Stimulated activated naive CD4-positive, alpha-beta T cell (primary cell): ENCODE data around the gene GCK.
A peak's percentile ranks its signal among the peaks of the same experiment; 100 is the strongest.
"Not testable (repeated sequence)": the region's sequence is repeated elsewhere in the genome, so short reads cannot be mapped to it uniquely, and the experiment has no call there.

Experiments used
- DNase-seq, 6 experiments: peaks; one replicate each; lab custom pipeline; 2025; lab: John Stamatoyannopoulos, UW

The GCK gene

GRCh38 chr7:44201813-44202212, 12.6 kb upstream of the GCK start:
- DNase-seq, result no peak

GRCh38 chr7:44200699-44201461, 11.6 kb upstream of the GCK start, which contains the start of gene YKT6:
TSS of gene YKT6 (plus strand) at chr7:44200978. CDS start at chr7:44201136, 158 bp downstream.
- DNase-seq, result peak; percentile 83 to 95 (median 92)

GRCh38 chr7:44200163-44200562, 10.9 kb upstream of the GCK start:
- DNase-seq, result not testable (repeated sequence)

- no peak for DNase-seq
Observed at GRCh38 chr7:44197474-44197873, 8.2 kb upstream of the GCK start.

- peak in 3 of 6 experiments; percentile 2 to 15 (median 3) for DNase-seq
Observed at GRCh38 chr7:44196450-44196872, 7.2 kb upstream of the GCK start.

- no peak for DNase-seq
Observed at GRCh38 chr7:44195889-44196288, 6.7 kb upstream of the GCK start.

GRCh38 chr7:44194562-44195145, 5.4 kb upstream of the GCK start:
- no peak for DNase-seq

- DNase-seq, result no peak
Observed at GRCh38 chr7:44194069-44194468, 4.8 kb upstream of the GCK start.

- DNase-seq, result no peak
Observed at GRCh38 chr7:44193011-44193802, 4.0 kb upstream of the GCK start.

- no peak for DNase-seq
Observed at GRCh38 chr7:44191171-44191570, 1.9 kb upstream of the GCK start.

- no peak for DNase-seq
Observed at GRCh38 chr7:44189993-44190872, 994 bp upstream of the GCK start.

- DNase-seq, result no peak
Observed at GRCh38 chr7:44188480-44189225, 586 bp downstream of the GCK start.

GRCh38 chr7:44187636-44188416, 1.4 kb downstream of the GCK start:
- DNase-seq, result no peak

- no peak for DNase-seq
Observed at GRCh38 chr7:44186736-44187135, 2.5 kb downstream of the GCK start.

GRCh38 chr7:44185729-44186128, 3.5 kb downstream of the GCK start:
- no peak for DNase-seq

- no peak for DNase-seq
Observed at GRCh38 chr7:44184873-44185446, 4.3 kb downstream of the GCK start.

GRCh38 chr7:44184206-44184872, 4.9 kb downstream of the GCK start:
- no peak for DNase-seq

GRCh38 chr7:44183386-44183785, 5.9 kb downstream of the GCK start:
- DNase-seq, result no peak

GRCh38 chr7:44182827-44183226, 6.4 kb downstream of the GCK start:
- no peak for DNase-seq
